ENCODE data around the gene STAC3.

DNA sequence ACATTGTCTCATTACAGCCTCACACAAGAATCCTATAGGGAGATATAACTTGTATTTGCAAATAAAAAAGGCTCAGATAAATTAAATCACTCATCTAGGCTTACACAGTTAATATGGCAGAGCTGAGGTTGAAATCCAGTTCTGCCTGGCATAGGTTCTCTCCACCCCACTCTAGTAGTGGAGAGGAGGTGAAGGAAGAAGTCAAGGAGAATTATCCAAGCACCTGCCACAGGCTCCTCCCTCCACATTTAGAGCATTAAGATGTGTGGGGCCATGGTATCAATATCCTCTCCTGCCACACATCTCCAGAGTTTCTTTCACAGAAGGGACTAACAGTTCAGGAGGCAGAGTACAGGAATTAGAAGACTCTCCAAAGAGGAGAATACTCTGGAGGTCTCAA is 22.5 kb upstream of the STAC3 start:
- TF ChIP-seq, protein P1, sequence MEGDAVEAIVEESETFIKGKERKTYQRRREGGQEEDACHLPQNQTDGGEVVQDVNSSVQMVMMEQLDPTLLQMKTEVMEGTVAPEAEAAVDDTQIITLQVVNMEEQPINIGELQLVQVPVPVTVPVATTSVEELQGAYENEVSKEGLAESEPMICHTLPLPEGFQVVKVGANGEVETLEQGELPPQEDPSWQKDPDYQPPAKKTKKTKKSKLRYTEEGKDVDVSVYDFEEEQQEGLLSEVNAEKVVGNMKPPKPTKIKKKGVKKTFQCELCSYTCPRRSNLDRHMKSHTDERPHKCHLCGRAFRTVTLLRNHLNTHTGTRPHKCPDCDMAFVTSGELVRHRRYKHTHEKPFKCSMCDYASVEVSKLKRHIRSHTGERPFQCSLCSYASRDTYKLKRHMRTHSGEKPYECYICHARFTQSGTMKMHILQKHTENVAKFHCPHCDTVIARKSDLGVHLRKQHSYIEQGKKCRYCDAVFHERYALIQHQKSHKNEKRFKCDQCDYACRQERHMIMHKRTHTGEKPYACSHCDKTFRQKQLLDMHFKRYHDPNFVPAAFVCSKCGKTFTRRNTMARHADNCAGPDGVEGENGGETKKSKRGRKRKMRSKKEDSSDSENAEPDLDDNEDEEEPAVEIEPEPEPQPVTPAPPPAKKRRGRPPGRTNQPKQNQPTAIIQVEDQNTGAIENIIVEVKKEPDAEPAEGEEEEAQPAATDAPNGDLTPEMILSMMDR (IDR thresholded peaks at IDR 0.05; ENCODE audit: borderline replicate concordance, extremely low read depth, low read length, poor library complexity, severe bottlenecking): no peak
- TF ChIP-seq EZH2 (IDR thresholded peaks at IDR 0.05; ENCODE audit: borderline replicate concordance, low read depth, low read length, severe bottlenecking): no peak
